HepG2 (cell line): Measurements from ENCODE around the gene GLYAT. TPM values are rescaled to one million over a fixed set of nuclear protein-coding genes. Genes with fewer than 3 reads are reported as not detected.

Source experiments
- ATAC-seq: fragments of 200-7000 bp; cut with Tn5 transposase; 3 replicates; pipeline ENCODE4 v1.9.1; 2020; ENCODE audit warnings: mild to moderate bottlenecking, moderate library complexity
- BruUV-seq: library from RNA; stranded (reverse); fragments of 400-500 nt; replicated peaks from 2 replicates; lab custom pipeline; 2021; lab: Mats Ljungman, UMichigan
- CTCF ChIA-PET: fragments of 300-600 bp; formaldehyde crosslinking; extraction: SDS; loops from one replicate; lab custom pipeline; 2021; ENCODE audit warnings: low total read pairs, inconsistent platforms, low intra/inter-chr PET ratio; lab: Yijun Ruan, JAX
- POLR2A ChIA-PET: fragments of 350-600 bp; sonication (Branson Sonifier 250); formaldehyde crosslinking; loops from one replicate; lab custom pipeline; 2020; ENCODE audit warnings: antibody characterized with exemption, inconsistent platforms; lab: Yijun Ruan, JAX
- DNase-seq: peaks from one replicate; pipeline ENCODE4 v3.0.0-alpha.2; 2015; ENCODE audit warnings: low spot score
- FAIRE-seq: peaks from 3 replicates; lab custom pipeline; 2011; peaks lifted over from hg19 to GRCh38; lab: Jason Lieb, UNC
- H2AFZ ChIP-seq: one replicate; pipeline ENCODE4 v1.6.1; 2011; ENCODE audit warnings: low read length, inconsistent platforms
- H3K27ac ChIP-seq: fragments of 300-600 bp; 3 replicates; pipeline ENCODE4 v1.8.0; 2011; ENCODE audit warnings: mixed run types, mild to moderate bottlenecking, mixed read lengths, low read length, inconsistent platforms; ENCODE audit not compliant: insufficient read depth; ENCODE audit errors: extremely low read length
- H3K27me3 ChIP-seq, 2 experiments: fragments of 200-600 bp in 1 of 2; 2 replicates in 1 of 2; 3 replicates in 1 of 2; pipeline versions ENCODE4 v1.6.0 to v1.8.0; 2011; ENCODE audit warnings: low read length in 2 of 2, mild to moderate bottlenecking in 2 of 2, moderate library complexity in 2 of 2, inconsistent platforms in 1 of 2; ENCODE audit not compliant: insufficient read depth in 2 of 2, control insufficient read depth in 1 of 2
- H3K36me3 ChIP-seq, 2 experiments: fragments of 200-600 bp in 1 of 2; replicated peaks in 1 of 2; 2 replicates in 1 of 2; 3 replicates in 1 of 2; pipeline versions ENCODE4 v1.5.1 to v1.8.0; 2011; ENCODE audit warnings: low read length in 2 of 2, inconsistent platforms in 1 of 2; ENCODE audit not compliant: insufficient read depth in 2 of 2, control insufficient read depth in 1 of 2
- H3K4me1 ChIP-seq: 2 replicates; pipeline ENCODE4 v1.5.1; 2012; ENCODE audit warnings: low read length, inconsistent platforms; ENCODE audit not compliant: insufficient read depth
- H3K4me2 ChIP-seq: 2 replicates; pipeline ENCODE4 v1.6.0; 2011; ENCODE audit warnings: low read depth, low read length, inconsistent platforms
- H3K4me3 ChIP-seq, 3 experiments: fragments of 200-600 bp in 1 of 3; sonication (generic), shearing (Covaris generic) in 1 of 3; replicated peaks in 1 of 3; 2 replicates each; pipeline ENCODE4 v1.5.1; 2011 to 2016; ENCODE audit warnings: low read length in 3 of 3, inconsistent platforms in 2 of 3, low read depth in 2 of 3, mild to moderate bottlenecking in 2 of 3, control low read depth in 1 of 3, mixed read lengths in 1 of 3; ENCODE audit not compliant: insufficient read depth in 1 of 3
- H3K79me2 ChIP-seq: one replicate; pipeline ENCODE4 v1.6.1; 2011; ENCODE audit warnings: low read length, inconsistent platforms; ENCODE audit not compliant: insufficient read depth
- H3K9ac ChIP-seq: 2 replicates; pipeline ENCODE4 v1.6.0; 2011; ENCODE audit warnings: mild to moderate bottlenecking, low read depth, low read length, inconsistent platforms; ENCODE audit not compliant: insufficient read depth
- H3K9me3 ChIP-seq: 2 replicates; pipeline ENCODE4 v1.5.1; 2012; ENCODE audit warnings: mild to moderate bottlenecking, low read length
- H4K20me1 ChIP-seq: 2 replicates; pipeline ENCODE4 v1.6.0; 2011; ENCODE audit warnings: inconsistent platforms, mild to moderate bottlenecking, low read length, moderate library complexity; ENCODE audit not compliant: insufficient read depth
- CTCF ChIP-seq: sonication (generic); formaldehyde crosslinking; IDR thresholded peaks from 2 replicates; pipeline ENCODE4 v1.5.0; 2020; ENCODE audit warnings: mild to moderate bottlenecking, missing genetic modification reagents, moderate library complexity
- PHF5A ChIP-seq: IDR thresholded peaks from one replicate; pipeline ENCODE4 v1.6.1; 2018; ENCODE audit warnings: low read depth, missing genetic modification reagents; ENCODE audit not compliant: unreplicated experiment
- PITX1 ChIP-seq: sonication (generic); formaldehyde crosslinking; IDR thresholded peaks from 2 replicates; pipeline ENCODE4 v1.5.1; 2020; ENCODE audit warnings: mild to moderate bottlenecking, missing genetic modification reagents
- RAD21 ChIP-seq: fragments of 450-650 bp; formaldehyde crosslinking; IDR thresholded peaks from 2 replicates; pipeline ENCODE4 v1.5.0; 2020; ENCODE audit warnings: mild to moderate bottlenecking
- SMC3 ChIP-seq: IDR thresholded peaks from 2 replicates; pipeline ENCODE4 v1.6.1; 2011; ENCODE audit warnings: low read length, improper control_type of control experiment
- XRCC5 ChIP-seq: fragments of 200-400 bp; formaldehyde crosslinking; optimal IDR thresholded peaks from 2 replicates; pipeline ENCODE3; 2017; ENCODE audit warnings: mild to moderate bottlenecking, low read length
- ZNF232 ChIP-seq: sonication (generic); formaldehyde crosslinking; IDR thresholded peaks from 2 replicates; pipeline ENCODE4 v1.4.0; 2020; ENCODE audit warnings: missing genetic modification reagents, borderline replicate concordance
- ZNF280D ChIP-seq: sonication (generic); formaldehyde crosslinking; IDR thresholded peaks from 2 replicates; pipeline ENCODE4 v1.5.1; 2020; ENCODE audit warnings: mild to moderate bottlenecking, missing genetic modification reagents
- ZNF614 ChIP-seq: IDR thresholded peaks from 2 replicates; pipeline ENCODE4 v1.6.1; 2018; ENCODE audit warnings: missing biosample characterization, missing genetic modification reagents, inconsistent platforms, borderline replicate concordance
- ZNF747 ChIP-seq: sonication (generic); formaldehyde crosslinking; IDR thresholded peaks from 2 replicates; pipeline ENCODE4 v1.8.1; 2023; ENCODE audit warnings: missing genetic modification reagents, mild to moderate bottlenecking, borderline replicate concordance
- WGBS: methylation state at CpG from one replicate; pipeline ENCODE4 v1.1.6; 2017; ENCODE audit warnings: low lambda C conversion rate; 5-methylcytosine and 5-hydroxymethylcytosine counted together
- in situ Hi-C: cut with HindIII; loops from 2 replicates; pipeline ENCODE4 v1.10.0; 2017; ENCODE audit warnings: low pct_unique_long_range_greater_than_20kb; ENCODE audit not compliant: extremely low pct_ligation_motif_present
- intact Hi-C: fragments of 100-400 bp; cut with micrococcal nuclease; formaldehyde crosslinking; loops from one replicate; pipeline ENCODE4 v1.10.0; 2022; ENCODE audit not compliant: unreplicated experiment
- polyA plus RNA-seq, 8 experiments: library from polyadenylated mRNA; depleted of rRNA in 3 of 8; stranded (reverse) in 7 of 8; unstranded in 1 of 8; fragments of >200 nt; fragmentation: Illumina TruSeq in 4 of 8; extraction: Trizol in 4 of 8; gene quantifications; 2 replicates each; pipeline versions ENCODE4 v1.2.1 to v1.2.3, GENCODE V29; 2011 to 2016; ENCODE audit warnings: low read depth in 4 of 8, missing spikeins in 1 of 8, mixed read lengths in 1 of 8; ENCODE audit not compliant: insufficient read depth in 1 of 8
- total RNA-seq, 5 experiments: library from RNA; depleted of rRNA; stranded (reverse); fragments of >200 nt; fragmentation: Illumina TruSeq; extraction: Trizol; gene quantifications; 2 replicates each; pipeline ENCODE4 v1.2.3, GENCODE V29; 2016; ENCODE audit warnings: low read depth in 1 of 5

Gene GLYAT
- total and polyA plus RNA-seq, 2 of the 13 experiments (the other 11 are each of a cell fraction or from before 2014, with no cell fraction given) = not detected

- peak; percentile 90 for TF ChIP-seq CTCF
- TF ChIP-seq ZNF747 (CRISPR knock-in tag) = no peak
- no peak for TF ChIP-seq ZNF614
- TF ChIP-seq XRCC5 = peak; percentile 58
- TF ChIP-seq RAD21 (CRISPR knock-in tag) = peak; percentile 45; the same call in 1 of the 2 replicates
- peak; percentile 74 for TF ChIP-seq SMC3
Measured at GRCh38 chr11:58675334-58676155, 56.2 kb downstream of the GLYAT start (continued).

GRCh38 chr11:58674609-58675008 is 57.1 kb downstream of the GLYAT start:
- H4K20me1 ChIP-seq = no peaks in the 10 kb centered on the region
- ChIA-PET CTCF (interaction anchor here (0.8 to 4.2 kb wide), 3 partner anchors 20 to 114 kb away, joined by 3 to 27 read pairs (median 8); no protein-coding TSS in a partner anchor), POLR2A (no interaction called here)
- in situ Hi-C loops = no loop called here
- BruUV-seq = no TSS peak
- no peak overlapping the region for H3K27ac ChIP-seq
- no peaks in the 10 kb centered on the region for H3K9me3 ChIP-seq
- H3K27me3 ChIP-seq = no peaks in the 10 kb centered on the region
- no peaks in the 10 kb centered on the region for H3K36me3 ChIP-seq
- no peak for TF ChIP-seq PHF5A (CRISPR knock-in tag)
- no peak for TF ChIP-seq ZNF280D
- TF ChIP-seq PITX1 (CRISPR knock-in tag) = no peak
- no peak for TF ChIP-seq ZNF232 (CRISPR knock-in tag)
- no peak overlapping the region for H3K4me3 ChIP-seq
- intact Hi-C loops = loop anchor here (1.0 to 5.0 kb wide), 4 partner anchors 20 to 114 kb away; no protein-coding TSS in a partner anchor
- no peak overlapping the region for H3K4me2 ChIP-seq
- ATAC-seq (no peak), FAIRE-seq (no peak), DNase-seq (no peak)
- no peaks in the 10 kb centered on the region for H3K79me2 ChIP-seq
- WGBS = 70% methylated on average over 12 of the region's 12 CpGs
- no peak overlapping the region for H3K9ac ChIP-seq
- H3K4me1 ChIP-seq = no peaks in the 10 kb centered on the region
- H2AFZ ChIP-seq = no peak overlapping the region
